Measurements from ENCODE around the gene CLVS2. TPM values are rescaled to one million over a fixed set of nuclear protein-coding genes. Genes with fewer than 3 reads are reported as not detected.
A peak's percentile ranks its signal among the peaks of the same experiment; 100 is the strongest.

Gene CLVS2
- polyA plus RNA-seq, 12 donors = 0.32 to 2.9 (median 0.74) TPM; not detected in 1

DNA sequence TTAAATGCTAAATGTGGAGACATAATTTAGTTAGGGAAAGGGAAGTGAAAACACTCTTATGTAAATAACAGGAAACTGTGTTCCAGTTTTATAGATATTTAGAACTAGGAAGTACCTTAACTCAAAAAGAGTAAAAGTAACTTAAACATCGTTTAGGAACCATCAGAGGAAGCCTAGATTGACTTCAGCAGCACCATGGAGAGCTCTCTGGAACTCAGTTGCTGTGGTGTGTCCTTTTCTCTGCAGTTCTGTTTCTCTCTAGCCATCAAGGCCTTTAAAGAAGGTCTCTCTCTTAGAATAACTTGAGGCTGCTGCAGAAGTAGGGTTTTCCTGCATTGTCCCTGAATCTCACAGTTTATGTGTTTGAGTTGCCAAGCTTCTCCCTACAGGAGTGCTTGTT is 26.9 kb downstream of the CLVS2 start:
- DNase-seq = peak; percentile 7

DNA sequence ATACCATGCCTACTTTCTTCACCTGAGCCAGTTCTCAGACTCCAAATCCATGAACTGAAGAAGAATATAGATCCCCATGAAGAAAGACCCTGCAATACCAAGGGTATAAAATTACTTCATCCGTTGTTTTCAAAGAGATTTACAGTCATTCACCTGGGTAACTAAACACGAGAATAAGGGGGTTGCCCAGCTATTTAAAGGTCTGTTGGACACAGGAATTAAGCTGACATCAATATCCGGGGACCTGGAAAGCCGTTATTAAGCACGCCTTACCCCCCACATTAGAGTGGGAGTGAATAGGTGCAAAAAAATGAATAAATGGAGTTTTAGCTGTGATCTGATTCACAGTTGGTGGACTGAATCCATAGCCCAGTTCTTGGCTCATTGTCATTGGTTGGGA is 28.9 kb downstream of the CLVS2 start:
- DNase-seq = no peak

DNA sequence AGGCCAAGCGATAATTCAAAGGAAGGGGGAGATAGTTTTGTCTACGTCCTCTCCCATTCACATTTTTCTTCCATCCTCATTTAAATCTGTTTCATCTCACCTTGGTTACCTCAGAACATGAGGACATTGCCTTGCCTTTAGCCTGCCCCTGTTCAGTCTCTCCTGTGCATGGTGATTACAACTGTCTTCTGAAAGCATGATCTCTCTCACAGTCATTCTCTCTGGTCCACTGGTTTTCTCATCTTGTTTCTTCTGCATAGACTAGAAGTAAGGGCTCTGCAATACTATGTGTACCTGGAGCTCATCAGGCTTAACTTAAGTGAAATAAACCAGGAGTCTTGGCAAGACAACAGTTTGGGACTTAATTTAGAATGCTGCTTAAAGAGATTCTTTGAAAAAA is 31.4 kb downstream of the CLVS2 start:
- DNase-seq = no peak

DNA sequence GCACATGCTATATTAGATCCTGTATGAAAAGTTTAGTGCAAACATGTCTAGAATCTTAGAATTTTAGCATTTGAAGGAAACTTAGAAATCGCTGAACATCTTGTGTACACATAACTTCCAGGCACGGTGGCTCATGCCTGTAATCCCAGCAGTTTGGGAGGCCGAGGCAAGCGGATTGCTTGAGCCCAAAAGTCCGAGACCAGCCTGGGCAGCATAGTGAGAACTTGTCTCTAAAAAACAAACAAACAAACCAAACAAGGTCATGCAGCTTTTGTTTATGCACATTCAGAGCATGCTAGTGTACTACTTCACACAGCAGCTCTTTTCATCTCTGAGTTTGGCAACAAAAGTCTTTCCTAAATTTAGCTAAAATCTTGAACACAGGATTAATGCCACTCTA is 32.2 kb downstream of the CLVS2 start:
- DNase-seq = no peak

DNA sequence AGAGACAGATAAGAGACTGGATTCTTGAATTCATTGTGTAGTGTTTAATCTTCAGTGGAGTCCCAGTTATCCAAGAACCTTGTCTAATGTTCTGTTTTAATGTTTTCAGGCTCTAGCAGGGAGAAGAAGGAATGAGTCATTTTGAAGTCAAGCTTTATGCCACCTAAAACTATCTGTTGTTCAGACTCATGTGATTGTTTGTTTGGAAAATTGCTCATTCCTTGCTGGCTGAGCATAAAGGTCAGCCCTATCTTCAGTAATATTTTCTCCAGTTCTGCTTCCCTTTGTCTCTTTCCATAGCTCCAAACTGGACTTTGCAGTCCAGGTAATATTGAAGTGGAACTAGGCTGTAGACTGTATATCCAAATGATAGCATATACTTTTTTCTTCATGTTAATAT is 34.2 kb downstream of the CLVS2 start:
- no peak for DNase-seq

DNA sequence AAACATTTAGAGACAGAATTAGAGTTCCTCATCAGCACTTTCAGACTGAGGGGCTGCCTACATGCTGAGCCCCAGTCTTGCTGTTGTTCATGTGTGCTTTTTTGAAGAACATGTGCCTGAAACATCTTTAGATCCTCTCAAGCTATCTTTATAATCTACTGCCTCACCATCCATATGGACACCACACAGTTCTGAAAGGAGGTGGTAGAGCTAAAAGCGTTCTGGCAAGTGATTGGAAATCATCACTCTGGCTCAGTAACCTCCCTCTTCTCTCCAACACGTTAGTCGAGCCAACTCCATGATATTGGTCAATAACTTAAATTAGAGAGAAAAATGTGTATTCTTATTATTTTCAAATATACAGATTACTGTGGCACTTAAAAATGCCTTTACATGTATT is 40.6 kb downstream of the CLVS2 start:
- DNase-seq = no peak

DNA sequence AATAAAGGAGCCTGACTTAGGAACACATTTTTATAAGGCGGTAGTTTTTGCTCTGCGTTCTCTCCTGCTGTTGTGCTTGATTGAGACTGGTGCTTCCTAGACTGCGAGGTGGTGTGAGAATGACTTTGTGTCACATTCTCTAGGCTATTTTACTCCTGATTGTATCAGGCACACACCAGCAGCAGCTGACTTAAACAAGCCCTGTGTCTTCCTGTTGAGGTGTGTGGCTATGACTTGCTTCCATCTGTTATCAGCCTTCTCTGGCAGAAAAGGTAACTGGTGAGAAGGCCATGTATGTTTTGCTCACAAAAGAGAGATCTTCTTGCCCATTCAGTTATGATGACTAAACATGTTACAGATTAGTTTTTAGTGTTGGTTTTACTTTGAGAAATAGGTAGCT is 43.4 kb downstream of the CLVS2 start:
- no peak for DNase-seq

DNA sequence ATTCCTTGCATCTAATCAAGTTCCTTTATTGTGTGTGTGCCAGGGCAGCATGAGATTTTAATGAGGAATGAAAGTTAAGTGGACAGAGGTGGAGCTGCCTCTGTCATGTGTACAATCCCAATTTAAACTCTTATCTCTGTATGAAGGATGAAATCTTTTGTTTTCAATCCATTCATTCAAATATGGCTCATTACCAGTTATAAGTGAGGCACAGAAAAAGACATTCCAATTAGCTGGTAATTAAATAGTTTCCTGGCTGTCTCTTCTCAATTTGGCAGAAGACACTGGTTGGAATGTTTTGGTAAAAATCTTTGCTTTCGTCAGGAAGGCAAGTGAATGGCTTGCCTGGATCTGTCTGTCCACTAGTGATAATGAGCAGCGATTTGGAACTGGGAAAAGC is 46.4 kb downstream of the CLVS2 start:
- DNase-seq = no peak

DNA sequence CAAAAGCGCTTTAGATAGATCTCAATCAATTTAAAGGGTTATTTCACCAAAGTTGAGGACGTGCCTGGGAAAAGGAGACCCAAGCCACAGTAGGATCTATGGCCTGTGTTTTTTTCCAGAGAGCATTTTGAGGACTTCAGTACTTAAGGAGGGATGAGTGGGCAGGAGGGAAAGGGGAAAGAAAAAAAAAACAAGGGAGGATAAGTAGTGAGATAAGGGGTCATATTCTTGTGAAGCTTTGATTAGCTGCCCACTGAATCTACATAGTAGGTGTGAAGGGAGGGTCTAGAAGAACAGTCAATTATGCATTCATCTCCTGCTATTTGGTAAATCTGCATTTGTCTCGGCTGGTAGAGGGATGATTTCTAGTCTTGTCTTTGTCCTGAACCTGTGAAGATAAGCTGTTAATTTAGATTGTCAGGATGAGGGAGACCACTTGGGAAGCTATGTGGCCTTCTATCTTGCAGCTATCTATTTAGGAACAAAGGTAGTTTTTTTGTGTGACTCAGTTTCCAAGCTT is 48.4 kb downstream of the CLVS2 start:
- DNase-seq = no peak

DNA sequence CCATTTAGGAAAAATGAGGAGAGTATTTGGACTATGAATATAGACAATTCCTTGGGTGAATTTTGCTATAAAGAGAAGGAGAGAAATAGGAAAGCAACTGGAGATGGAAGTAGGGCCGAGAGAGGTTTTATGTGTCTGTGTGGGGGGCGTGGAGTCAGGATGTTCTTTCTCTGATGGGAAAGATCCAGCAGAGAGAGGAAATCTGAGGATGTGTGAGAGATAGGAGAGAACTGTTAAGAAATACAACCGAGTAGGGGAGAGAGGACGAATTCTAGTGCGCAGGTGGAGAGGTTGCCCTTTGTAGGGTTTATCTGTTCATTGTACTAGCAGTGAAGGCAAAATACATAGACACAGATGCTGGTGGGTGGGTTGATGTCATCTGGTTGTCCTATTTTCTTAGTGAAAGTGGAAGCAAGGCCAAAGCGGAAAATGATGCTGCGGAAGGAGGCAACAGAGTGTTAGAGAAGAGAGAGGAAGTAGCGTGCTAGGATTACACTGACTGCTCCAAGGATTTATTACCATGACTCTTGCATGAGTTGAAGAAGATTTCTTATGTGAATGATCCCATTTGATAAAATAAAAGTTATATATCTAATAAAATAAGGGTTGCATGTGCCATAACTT is 57.7 kb downstream of the CLVS2 start:
- no peak for DNase-seq

DNA sequence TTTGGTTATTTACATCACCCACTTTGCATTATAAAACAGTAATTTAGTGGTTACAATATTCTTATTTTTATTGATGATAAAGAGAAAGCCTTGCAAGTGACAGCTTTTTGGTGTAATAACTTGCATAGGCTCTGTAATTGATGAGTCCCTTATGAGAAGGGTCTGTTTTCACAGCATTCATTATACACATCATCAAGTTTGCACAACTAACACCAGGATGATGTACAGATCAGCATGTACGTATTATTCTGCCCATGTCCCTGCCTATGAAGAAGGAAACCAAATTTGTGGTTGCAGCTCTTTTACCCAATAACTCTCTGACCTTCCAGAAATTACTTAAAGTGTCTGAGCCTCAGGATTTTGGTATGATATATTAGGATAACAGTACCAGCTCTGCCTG is 59.2 kb downstream of the CLVS2 start:
- DNase-seq = no peak

DNA sequence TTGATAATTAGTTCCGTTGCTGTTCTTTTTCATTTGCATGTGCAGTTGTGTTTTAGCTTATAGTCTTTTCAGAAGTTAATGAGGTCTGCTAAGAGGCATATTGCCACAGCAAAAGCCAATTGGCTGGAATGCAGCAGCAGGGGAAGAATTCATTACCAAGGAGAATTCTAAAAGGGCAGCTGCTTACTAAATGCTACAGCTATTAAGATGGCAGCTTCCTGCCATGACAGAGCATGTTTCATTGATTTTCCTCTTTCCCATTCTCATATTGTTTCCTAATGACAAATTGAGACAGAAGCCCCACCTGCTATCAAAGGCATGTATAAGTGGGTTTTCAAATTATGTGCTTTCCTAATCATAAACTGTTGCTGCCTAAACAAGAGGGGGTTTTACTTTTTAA is 66.6 kb downstream of the CLVS2 start:
- no peak for DNase-seq

DNA sequence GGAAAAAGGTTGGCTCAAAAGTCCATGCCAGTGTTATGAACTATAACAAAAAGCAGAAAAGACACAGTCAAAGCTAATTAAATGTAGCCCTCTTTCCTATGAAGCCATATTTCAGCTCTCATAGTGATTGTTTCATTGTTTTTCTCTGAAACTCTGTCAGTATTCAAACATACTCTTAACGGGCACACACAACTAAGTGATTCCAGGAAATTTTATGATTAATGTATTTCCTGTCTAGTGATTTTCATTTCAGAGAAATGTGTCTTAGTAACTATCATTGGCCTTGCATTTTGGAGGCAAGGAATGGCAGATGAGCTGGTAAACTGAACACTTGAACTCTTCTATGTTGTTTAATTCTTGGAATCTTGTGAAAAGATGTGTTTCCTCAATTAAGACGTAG is 68.0 kb downstream of the CLVS2 start:
- no peak for DNase-seq

DNA sequence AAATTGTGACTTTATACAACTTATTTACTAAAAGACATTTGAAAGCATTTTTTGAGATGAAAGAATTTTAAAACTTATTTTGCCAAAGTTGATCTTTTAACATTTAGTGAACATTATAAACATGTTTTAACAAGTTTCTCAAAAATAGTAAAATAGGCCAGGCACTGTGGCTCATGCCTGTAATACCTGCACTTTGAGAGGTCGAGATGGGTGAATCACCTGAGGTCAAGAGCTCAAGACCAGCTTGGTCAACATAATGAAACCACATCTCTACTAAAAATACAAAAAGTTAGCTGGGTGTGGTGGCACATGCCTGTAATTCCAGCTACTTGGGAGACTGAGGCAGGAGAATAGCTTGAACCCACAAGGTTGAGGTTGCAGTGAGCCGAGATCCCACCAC is 78.6 kb downstream of the CLVS2 start:
- DNase-seq = no peak

DNA sequence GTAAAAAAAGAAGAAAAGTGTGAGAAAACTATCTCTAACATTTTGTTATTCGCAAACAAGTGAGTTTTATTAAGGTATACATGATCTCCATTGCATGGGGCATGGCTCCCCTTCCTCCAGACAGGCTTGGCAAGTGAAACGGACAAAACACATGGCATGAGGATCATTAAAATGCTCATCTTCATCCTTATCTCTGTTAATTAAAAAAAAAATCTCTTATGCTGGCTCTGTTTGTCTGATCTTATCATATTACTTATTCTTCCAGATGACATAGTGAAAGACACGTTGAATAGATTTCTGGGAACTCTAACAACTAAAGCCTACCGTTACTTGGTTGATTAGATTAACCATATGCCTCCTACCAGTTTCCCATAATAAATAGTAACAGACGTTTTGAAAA is 89.4 kb downstream of the CLVS2 start:
- DNase-seq = no peak

DNA sequence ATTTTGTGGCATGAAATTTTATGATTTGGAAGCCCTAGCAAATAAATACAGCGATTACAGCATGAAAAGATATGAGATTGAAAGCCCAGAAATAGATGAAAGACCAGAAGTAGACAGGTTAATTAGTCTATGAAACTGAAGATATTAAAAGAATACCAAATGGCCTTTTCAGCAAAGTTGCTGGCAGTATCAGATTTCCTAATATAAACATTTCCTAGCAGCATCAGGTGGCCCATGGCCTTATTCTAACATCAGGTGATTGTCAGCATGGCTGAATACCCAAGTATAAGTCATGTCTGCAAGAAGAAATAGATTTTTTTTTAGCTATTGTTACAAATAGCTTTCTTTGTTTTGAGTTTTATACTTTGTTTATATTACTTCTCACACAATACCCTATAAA is 93.2 kb downstream of the CLVS2 start:
- no peak for DNase-seq

DNA sequence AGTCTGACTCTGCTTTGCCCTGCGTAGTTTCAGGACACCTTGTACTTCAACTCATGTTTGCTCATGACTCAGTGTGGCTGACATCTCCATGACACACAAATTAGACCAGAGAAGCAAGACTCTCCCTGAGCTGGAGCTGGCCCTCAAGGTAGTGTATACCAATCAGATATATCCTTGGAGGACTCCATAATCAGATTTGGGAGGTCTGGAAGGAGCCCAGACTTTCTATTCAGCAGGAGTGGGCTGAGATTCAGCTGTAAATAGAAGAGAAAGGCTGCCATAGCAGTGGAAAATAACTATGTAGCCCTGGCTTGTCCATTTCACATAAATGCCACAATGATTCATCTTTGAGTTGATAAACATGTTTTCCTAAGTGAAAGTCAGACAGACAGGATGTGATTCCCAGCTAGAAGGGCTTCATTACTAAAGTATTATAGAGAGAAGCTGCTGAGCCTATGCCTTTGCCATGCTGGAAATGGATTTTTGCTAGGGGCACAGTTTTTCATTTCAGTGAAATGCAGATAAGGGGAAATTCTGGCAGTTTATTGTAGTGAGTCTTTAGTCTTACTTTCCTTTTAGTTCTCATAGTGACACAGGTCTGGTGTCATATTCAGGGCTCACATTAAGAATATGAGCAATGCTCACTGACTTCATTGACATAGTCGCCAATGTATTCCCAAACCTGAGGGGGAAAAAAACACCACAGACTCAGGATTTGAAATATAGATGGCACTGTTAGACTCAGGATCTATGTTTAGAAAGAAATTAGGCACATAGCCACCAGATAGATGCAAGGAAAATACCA is 95.3 kb downstream of the CLVS2 start:
- DNase-seq = no peak

DNA sequence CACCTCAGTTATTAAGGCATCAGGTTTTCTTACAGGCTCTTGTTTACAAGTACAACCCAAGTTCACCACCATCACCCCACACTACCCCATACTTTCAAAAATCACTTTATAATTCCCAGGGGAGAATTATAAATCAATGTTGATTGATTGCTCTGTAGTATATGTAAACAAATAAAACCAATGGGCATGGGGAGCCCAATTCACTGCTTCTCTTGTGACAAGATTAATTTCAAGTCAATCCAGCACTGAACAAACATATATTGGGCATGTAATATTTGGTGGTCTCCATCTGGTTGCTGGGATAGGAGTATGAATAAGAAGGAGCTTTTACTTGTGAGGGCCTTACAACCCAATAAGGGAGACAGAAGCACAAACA is 95.8 kb downstream of the CLVS2 start:
- DNase-seq = no peak

DNA sequence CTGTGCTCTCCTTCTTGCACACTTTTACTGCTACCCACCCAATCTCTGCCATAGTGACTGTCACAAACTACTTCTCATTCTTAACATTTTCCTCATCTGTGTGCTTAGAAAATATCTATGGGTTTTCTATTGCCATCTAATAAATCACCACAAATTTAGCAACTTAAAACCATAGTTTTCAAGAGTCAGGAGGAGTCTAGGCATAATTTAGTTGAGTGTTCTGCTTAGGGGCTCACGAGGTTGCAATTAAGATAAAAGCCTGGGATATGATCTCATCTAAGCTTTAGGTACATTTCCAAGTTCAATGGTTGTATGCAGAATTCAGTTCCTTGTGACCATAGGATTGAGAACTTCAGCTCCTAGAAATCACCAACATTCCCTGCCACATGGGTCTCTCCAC is 98.8 kb downstream of the CLVS2 start:
- DNase-seq = no peak

DNA sequence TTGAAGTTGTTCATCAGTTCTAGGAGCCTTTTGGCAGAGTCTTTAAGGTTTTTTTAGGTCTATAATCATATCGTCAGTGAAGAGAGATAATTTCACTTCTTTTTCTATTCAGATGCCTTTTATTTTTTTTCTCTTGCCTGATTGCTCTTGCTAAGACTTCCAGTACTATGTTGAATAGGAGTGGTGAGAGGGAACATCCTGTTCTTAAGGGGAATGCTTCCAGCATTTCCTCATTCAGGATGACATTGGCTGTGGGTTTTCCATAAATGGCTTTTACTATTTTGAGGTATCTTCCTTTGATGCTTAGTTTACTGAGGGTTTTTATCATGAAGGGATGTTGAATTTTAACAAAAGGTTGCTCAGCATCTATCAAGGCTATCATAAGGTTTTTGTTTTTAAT is 109.5 kb downstream of the CLVS2 start:
- DNase-seq = no peak

DNA sequence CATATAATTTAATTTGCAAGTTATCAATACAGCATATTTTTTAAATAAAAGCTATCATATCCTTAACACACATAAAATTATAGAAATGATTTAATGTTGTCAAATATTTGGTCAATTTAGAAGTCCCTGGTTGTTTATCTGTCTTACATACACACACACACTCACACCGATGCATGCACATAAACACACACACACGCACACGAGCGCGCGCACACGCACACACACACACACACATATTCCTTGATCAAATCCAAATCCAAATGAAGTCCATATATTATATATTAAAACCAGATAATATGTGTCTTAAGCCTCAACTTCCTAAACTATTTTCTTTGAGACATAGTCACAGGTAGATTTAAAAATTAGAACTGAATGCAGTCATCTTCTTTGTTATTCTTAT is 120.3 kb downstream of the CLVS2 start:
- no peak for DNase-seq

DNA sequence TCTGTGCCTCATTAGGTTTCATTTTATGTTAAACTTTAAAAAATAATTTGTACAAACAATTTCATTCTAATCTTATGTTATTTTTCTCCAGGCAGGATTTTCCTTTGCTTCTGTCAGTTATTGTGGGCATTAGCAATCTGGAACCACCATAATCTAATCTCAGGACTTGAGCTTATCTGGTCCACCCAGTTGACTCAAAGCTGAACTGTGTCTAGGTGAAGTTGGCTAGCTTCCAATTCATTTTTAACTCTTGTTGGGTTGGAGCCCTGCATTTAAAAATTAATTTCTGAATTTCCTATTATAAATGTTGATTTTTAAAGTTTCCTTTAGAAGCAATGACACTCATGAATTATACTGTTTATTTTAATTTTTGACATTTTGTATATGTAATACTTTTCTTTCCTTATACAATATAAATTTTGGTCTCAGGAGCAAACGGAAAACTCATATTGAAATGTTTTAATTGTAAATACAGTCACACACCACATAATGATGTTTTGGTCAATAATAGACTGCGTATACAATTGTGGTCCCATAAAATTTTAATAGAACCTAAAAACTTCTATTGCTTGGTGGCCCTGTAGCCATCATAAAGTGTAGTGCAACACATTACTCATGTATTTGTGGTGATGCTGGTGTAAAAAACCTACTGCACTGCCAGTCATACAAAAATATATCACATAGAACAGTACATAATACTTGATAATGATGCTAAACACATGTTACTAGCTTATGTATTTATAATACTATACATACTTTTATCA is 121.3 kb downstream of the CLVS2 start:
- DNase-seq = no peak

DNA sequence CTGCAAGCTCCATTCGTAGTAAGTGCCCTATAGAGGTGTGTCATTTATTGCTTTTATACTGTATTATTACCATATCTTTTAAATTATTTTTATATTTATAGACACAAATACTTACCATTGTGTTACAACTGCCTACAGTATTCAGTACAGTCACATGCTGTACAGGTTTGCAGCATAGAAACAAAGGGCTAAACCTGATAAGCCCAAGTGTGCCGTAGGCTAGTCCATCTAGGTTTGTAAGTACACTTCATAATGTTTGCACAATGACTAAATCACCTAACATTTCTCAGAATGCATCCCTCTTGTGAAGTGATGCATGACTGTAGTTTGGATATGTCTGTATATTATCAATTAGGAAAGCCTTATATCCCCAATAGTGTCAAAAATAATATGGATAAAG is 122.8 kb downstream of the CLVS2 start:
- no peak for DNase-seq
